GM12892 (cell line): ENCODE measurements around the gene ZFHX3.

Source experiments
- POLR2A ChIP-seq: IDR thresholded peaks from 2 replicates; pipeline ENCODE4 v1.6.1; 2011; ENCODE audit warnings: low read depth, low read length, control low read depth
- POLR2AphosphoS5 ChIP-seq: IDR thresholded peaks from 2 replicates; pipeline ENCODE4 v1.6.1; 2011; ENCODE audit warnings: low read depth, low read length, control low read depth
- TAF1 ChIP-seq: IDR thresholded peaks from 2 replicates; pipeline ENCODE4 v1.6.1; 2011; ENCODE audit warnings: low read depth, mild to moderate bottlenecking, control low read depth, low read length, borderline replicate concordance

- no peak for TF ChIP-seq POLR2A
- TF ChIP-seq TAF1 = no peak
- TF ChIP-seq POLR2AphosphoS5 = no peak
Measured at GRCh38 chr16:72999541-73000019, 48.3 kb downstream of the ZFHX3 start.
